ENCODE results near the gene AGRN.

DNA sequence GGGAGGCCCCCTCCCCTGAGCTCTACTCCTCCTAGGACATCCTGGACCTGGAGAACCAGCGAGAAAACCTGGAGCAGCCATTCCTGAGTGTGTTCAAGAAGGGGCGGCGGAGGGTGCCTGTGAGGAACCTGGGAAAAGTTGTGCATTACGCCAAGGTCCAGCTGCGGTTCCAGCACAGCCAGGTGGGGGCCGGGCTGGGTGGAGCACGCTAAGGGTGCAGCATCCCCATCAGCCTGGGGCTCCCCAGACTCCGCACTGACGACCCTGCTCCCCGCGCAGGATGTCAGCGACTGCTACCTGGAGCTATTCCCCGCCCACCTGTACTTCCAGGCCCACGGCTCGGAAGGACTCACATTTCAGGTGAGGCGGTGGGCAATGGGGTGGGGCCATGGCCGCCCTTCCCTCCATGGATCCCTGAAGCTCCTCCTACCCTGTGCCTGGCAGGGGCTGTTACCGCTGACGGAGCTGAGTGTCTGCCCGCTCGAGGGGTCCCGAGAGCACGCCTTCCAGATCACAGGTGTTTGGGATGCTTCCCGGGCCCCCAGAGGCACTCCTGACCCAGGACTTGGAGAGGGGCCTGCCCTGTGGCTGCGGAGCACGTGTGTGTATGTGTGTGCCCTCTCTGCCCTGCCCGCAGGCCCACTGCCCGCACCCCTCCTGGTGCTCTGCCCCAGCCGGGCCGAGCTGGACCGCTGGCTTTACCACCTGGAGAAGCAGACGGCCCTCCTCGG, 49.5 kb upstream of the AGRN start:
- TF ChIP-seq, protein P1, sequence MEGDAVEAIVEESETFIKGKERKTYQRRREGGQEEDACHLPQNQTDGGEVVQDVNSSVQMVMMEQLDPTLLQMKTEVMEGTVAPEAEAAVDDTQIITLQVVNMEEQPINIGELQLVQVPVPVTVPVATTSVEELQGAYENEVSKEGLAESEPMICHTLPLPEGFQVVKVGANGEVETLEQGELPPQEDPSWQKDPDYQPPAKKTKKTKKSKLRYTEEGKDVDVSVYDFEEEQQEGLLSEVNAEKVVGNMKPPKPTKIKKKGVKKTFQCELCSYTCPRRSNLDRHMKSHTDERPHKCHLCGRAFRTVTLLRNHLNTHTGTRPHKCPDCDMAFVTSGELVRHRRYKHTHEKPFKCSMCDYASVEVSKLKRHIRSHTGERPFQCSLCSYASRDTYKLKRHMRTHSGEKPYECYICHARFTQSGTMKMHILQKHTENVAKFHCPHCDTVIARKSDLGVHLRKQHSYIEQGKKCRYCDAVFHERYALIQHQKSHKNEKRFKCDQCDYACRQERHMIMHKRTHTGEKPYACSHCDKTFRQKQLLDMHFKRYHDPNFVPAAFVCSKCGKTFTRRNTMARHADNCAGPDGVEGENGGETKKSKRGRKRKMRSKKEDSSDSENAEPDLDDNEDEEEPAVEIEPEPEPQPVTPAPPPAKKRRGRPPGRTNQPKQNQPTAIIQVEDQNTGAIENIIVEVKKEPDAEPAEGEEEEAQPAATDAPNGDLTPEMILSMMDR (IDR thresholded peaks at IDR 0.05): no peak
- no peak for TF ChIP-seq POLR2A (IDR thresholded peaks at IDR 0.05)
